ENCODE data around the gene FBXW7.

FBXW7 gene

GRCh38 chr4:152565333-152565732 lies 29.4 kb upstream of the FBXW7 start:
- no peak overlapping the region for H3K4ac ChIP-seq (ENCODE audit: low read depth, low read length)
- DNase-seq: no peak
- no peak overlapping the region for H2AK5ac ChIP-seq (ENCODE audit: low read length)
- no peak overlapping the region for H4K91ac ChIP-seq (ENCODE audit: low read depth, low read length)
- H3K79me2 ChIP-seq (ENCODE audit: control insufficient read depth, insufficient read depth, low read length, poor library complexity): no peaks in the 10 kb centered on the region
- no peaks in the 10 kb centered on the region for H3K27me3 ChIP-seq (ENCODE audit: insufficient read depth, low read length)
- no peak overlapping the region for H2BK120ac ChIP-seq (ENCODE audit: insufficient read depth, low read length, poor library complexity)
- H3K4me2 ChIP-seq (ENCODE audit: low read length): no peak overlapping the region
- no peak overlapping the region for H3K23ac ChIP-seq (ENCODE audit: low read length)
- no peaks in the 10 kb centered on the region for H3K9me3 ChIP-seq (ENCODE audit: insufficient read depth, low read depth, low read length)
- no peaks in the 10 kb centered on the region for H3K4me1 ChIP-seq (ENCODE audit: control insufficient read depth in 1 of 2, insufficient read depth in 2 of 2, low read length in 2 of 2)
- no peak overlapping the region for H4K12ac ChIP-seq (ENCODE audit: low read depth, low read length)
- H2AFZ ChIP-seq (ENCODE audit: insufficient read depth, low read length, poor library complexity): no peak overlapping the region
- H3K9ac ChIP-seq (ENCODE audit: low read length): no peak overlapping the region
- no peak overlapping the region for H3K4me3 ChIP-seq (ENCODE audit: low read depth, low read length)
- H2BK5ac ChIP-seq (ENCODE audit: low read depth, low read length, poor library complexity): no peak overlapping the region
- H3K36me3 ChIP-seq (ENCODE audit: control insufficient read depth in 1 of 2, insufficient read depth in 2 of 2, low read length in 2 of 2): no peaks in the 10 kb centered on the region
- no peak overlapping the region for H2BK12ac ChIP-seq (ENCODE audit: low read length)
- H4K8ac ChIP-seq (ENCODE audit: low read depth, low read length): no peak overlapping the region
- no peak overlapping the region for H3K18ac ChIP-seq (ENCODE audit: low read length)
- H3K14ac ChIP-seq (ENCODE audit: low read length): no peak overlapping the region
- no peak overlapping the region for H3K27ac ChIP-seq (ENCODE audit: low read depth, low read length)
- no peaks in the 10 kb centered on the region for H3K79me1 ChIP-seq (ENCODE audit: low read length)
- WGBS (ENCODE audit: extremely low coverage, insufficient coverage, insufficient read length): no CpG with 5 or more reads among the region's 6 CpGs

DNA sequence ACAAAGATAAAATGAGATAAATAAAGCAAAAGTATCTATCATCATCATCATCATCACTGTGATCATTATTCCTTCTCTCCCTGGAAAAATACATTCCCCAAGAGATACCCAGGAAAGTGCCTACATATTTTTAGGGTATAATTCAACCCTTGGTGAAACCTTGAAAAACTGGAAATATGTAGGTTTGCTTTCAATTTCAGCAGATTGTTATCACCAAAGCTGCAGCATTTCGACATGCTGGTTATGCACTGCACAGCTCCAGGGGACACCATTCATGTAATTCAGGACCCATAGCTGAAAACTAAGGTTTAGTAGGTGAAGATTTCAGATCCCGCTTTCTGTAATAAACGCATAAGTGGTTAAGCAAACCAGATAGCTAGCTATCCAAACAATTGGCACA lies 28.4 kb upstream of the FBXW7 start:
- Histone ChIP-seq H3K79me1 (ENCODE audit: low read length) (no peaks in the 10 kb centered on the region), H3K4me3 (ENCODE audit: low read depth, low read length) (no peak overlapping the region), H3K18ac (ENCODE audit: low read length) (no peak overlapping the region), H3K27ac (ENCODE audit: low read depth, low read length) (no peak overlapping the region), H4K91ac (ENCODE audit: low read depth, low read length) (no peak overlapping the region), H2BK5ac (ENCODE audit: low read depth, low read length, poor library complexity) (no peak overlapping the region), H3K27me3 (ENCODE audit: insufficient read depth, low read length) (no peaks in the 10 kb centered on the region), H3K14ac (ENCODE audit: low read length) (no peak overlapping the region), H2BK12ac (ENCODE audit: low read length) (no peak overlapping the region), H2AFZ (ENCODE audit: insufficient read depth, low read length, poor library complexity) (no peak overlapping the region), H3K79me2 (ENCODE audit: control insufficient read depth, insufficient read depth, low read length, poor library complexity) (no peaks in the 10 kb centered on the region), H3K9ac (ENCODE audit: low read length) (no peak overlapping the region), H3K4me1 (ENCODE audit: control insufficient read depth in 1 of 2, insufficient read depth in 2 of 2, low read length in 2 of 2) (no peaks in the 10 kb centered on the region), H2AK5ac (ENCODE audit: low read length) (no peak overlapping the region), H3K9me3 (ENCODE audit: insufficient read depth, low read depth, low read length) (no peaks in the 10 kb centered on the region), H3K4ac (ENCODE audit: low read depth, low read length) (no peak overlapping the region), H3K23ac (ENCODE audit: low read length) (no peak overlapping the region), H4K12ac (ENCODE audit: low read depth, low read length) (no peak overlapping the region), H3K36me3 (ENCODE audit: control insufficient read depth in 1 of 2, insufficient read depth in 2 of 2, low read length in 2 of 2) (no peaks in the 10 kb centered on the region), H2BK120ac (ENCODE audit: insufficient read depth, low read length, poor library complexity) (no peak overlapping the region), H4K8ac (ENCODE audit: low read depth, low read length) (no peak overlapping the region), H3K4me2 (ENCODE audit: low read length) (no peak overlapping the region)
- DNase-seq: peak in 1 of 2 donors; percentile 64
- no CpG with 5 or more reads among the region's 3 CpGs for WGBS (ENCODE audit: extremely low coverage, insufficient coverage, insufficient read length)

GRCh38 chr4:152563209-152563608 lies 27.3 kb upstream of the FBXW7 start:
- Histone ChIP-seq H3K4me1 (ENCODE audit: control insufficient read depth in 1 of 2, insufficient read depth in 2 of 2, low read length in 2 of 2) (no peaks in the 10 kb centered on the region), H2AK5ac (ENCODE audit: low read length) (no peak overlapping the region), H3K18ac (ENCODE audit: low read length) (no peak overlapping the region), H4K91ac (ENCODE audit: low read depth, low read length) (no peak overlapping the region), H4K12ac (ENCODE audit: low read depth, low read length) (no peak overlapping the region), H3K4ac (ENCODE audit: low read depth, low read length) (no peak overlapping the region), H3K4me3 (ENCODE audit: low read depth, low read length) (no peak overlapping the region), H3K79me1 (ENCODE audit: low read length) (no peaks in the 10 kb centered on the region), H4K8ac (ENCODE audit: low read depth, low read length) (no peak overlapping the region), H3K14ac (ENCODE audit: low read length) (no peak overlapping the region), H3K27ac (ENCODE audit: low read depth, low read length) (no peak overlapping the region), H3K9ac (ENCODE audit: low read length) (no peak overlapping the region), H2BK12ac (ENCODE audit: low read length) (no peak overlapping the region), H3K23ac (ENCODE audit: low read length) (no peak overlapping the region), H2BK120ac (ENCODE audit: insufficient read depth, low read length, poor library complexity) (no peak overlapping the region), H3K4me2 (ENCODE audit: low read length) (no peak overlapping the region), H3K9me3 (ENCODE audit: insufficient read depth, low read depth, low read length) (no peaks in the 10 kb centered on the region), H3K79me2 (ENCODE audit: control insufficient read depth, insufficient read depth, low read length, poor library complexity) (no peaks in the 10 kb centered on the region), H3K27me3 (ENCODE audit: insufficient read depth, low read length) (no peaks in the 10 kb centered on the region), H3K36me3 (ENCODE audit: control insufficient read depth in 1 of 2, insufficient read depth in 2 of 2, low read length in 2 of 2) (no peaks in the 10 kb centered on the region), H2BK5ac (ENCODE audit: low read depth, low read length, poor library complexity) (no peak overlapping the region), H2AFZ (ENCODE audit: insufficient read depth, low read length, poor library complexity) (no peak overlapping the region)
- DNase-seq: no peak
- no CpG with 5 or more reads among the region's 2 CpGs for WGBS (ENCODE audit: extremely low coverage, insufficient coverage, insufficient read length)

DNA sequence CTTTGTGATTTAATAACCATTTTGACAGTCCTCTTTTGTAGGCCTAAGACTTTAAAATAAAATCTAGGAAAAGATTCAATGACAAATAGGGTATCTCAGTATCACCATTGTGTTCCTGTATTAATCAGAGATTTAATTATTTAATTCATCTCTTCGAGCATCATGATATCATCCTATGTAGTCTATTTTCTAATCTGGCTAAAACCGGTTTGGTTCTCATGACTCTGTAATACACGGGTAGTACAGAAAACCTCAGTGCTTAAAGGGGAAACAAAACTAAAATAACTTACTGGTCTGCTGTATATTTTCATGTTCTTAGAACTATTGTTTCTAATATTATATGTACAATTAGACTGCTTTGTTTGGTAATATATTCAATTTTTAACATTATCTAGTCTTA lies 23.7 kb upstream of the FBXW7 start:
- WGBS (ENCODE audit: extremely low coverage, insufficient coverage, insufficient read length): no CpG with 5 or more reads among the region's 3 CpGs
- Histone ChIP-seq H2BK12ac (ENCODE audit: low read length) (no peak overlapping the region), H2BK5ac (ENCODE audit: low read depth, low read length, poor library complexity) (no peak overlapping the region), H3K79me2 (ENCODE audit: control insufficient read depth, insufficient read depth, low read length, poor library complexity) (no peaks in the 10 kb centered on the region), H3K27me3 (ENCODE audit: insufficient read depth, low read length) (no peaks in the 10 kb centered on the region), H3K27ac (ENCODE audit: low read depth, low read length) (no peak overlapping the region), H3K9ac (ENCODE audit: low read length) (no peak overlapping the region), H3K14ac (ENCODE audit: low read length) (no peak overlapping the region), H3K4me3 (ENCODE audit: low read depth, low read length) (no peak overlapping the region), H4K12ac (ENCODE audit: low read depth, low read length) (no peak overlapping the region), H3K4ac (ENCODE audit: low read depth, low read length) (no peak overlapping the region), H4K8ac (ENCODE audit: low read depth, low read length) (no peak overlapping the region), H3K4me2 (ENCODE audit: low read length) (no peak overlapping the region), H3K79me1 (ENCODE audit: low read length) (no peaks in the 10 kb centered on the region), H2BK120ac (ENCODE audit: insufficient read depth, low read length, poor library complexity) (no peak overlapping the region), H3K9me3 (ENCODE audit: insufficient read depth, low read depth, low read length) (no peaks in the 10 kb centered on the region), H3K18ac (ENCODE audit: low read length) (no peak overlapping the region), H3K4me1 (ENCODE audit: control insufficient read depth in 1 of 2, insufficient read depth in 2 of 2, low read length in 2 of 2) (no peaks in the 10 kb centered on the region), H2AK5ac (ENCODE audit: low read length) (no peak overlapping the region), H2AFZ (ENCODE audit: insufficient read depth, low read length, poor library complexity) (no peak overlapping the region), H4K91ac (ENCODE audit: low read depth, low read length) (no peak overlapping the region), H3K36me3 (ENCODE audit: control insufficient read depth in 1 of 2, insufficient read depth in 2 of 2, low read length in 2 of 2) (no peaks in the 10 kb centered on the region), H3K23ac (ENCODE audit: low read length) (no peak overlapping the region)
- no peak for DNase-seq
